HepG2 (cell line): ENCODE data around the gene PHB1. TPM values are rescaled to one million over a fixed set of nuclear protein-coding genes. Genes with fewer than 3 reads are reported as not detected.

Experiments
- CCDC6 ChIP-seq: sonication (generic); formaldehyde crosslinking; IDR thresholded peaks from 2 replicates; pipeline ENCODE4 v1.8.1; 2022; ENCODE audit warnings: mild to moderate bottlenecking, missing genetic modification reagents, moderate library complexity
- ELF1 ChIP-seq: sonication (generic); formaldehyde crosslinking; IDR thresholded peaks from 2 replicates; pipeline ENCODE4 v1.4.0; 2020; ENCODE audit warnings: missing genetic modification reagents
- FOXP1 ChIP-seq, 2 experiments: fragments of 450-650 bp in 1 of 2; IDR thresholded peaks; 2 replicates each; pipeline ENCODE4 v1.6.1; 2017 to 2018; ENCODE audit warnings: antibody characterized with exemption in 1 of 2
- GFI1 ChIP-seq: sonication (generic); formaldehyde crosslinking; IDR thresholded peaks from 2 replicates; pipeline ENCODE4 v1.5.0; 2020; ENCODE audit warnings: missing genetic modification reagents, mild to moderate bottlenecking, borderline replicate concordance
- HNRNPH1 ChIP-seq: fragments of 200-400 bp; formaldehyde crosslinking; optimal IDR thresholded peaks from 2 replicates; pipeline ENCODE3; 2017; ENCODE audit warnings: mild to moderate bottlenecking, low read depth, low read length
- HOXA5 ChIP-seq: sonication (generic); formaldehyde crosslinking; IDR thresholded peaks from 2 replicates; pipeline ENCODE4 v1.4.0; 2020; ENCODE audit warnings: missing genetic modification reagents
- MTA3 ChIP-seq: sonication (generic); formaldehyde crosslinking; IDR thresholded peaks from 2 replicates; pipeline ENCODE4 v1.4.0; 2020; ENCODE audit warnings: missing genetic modification reagents
- NAIF1 ChIP-seq: sonication (generic); formaldehyde crosslinking; IDR thresholded peaks from 2 replicates; pipeline ENCODE4 v1.5.0; 2020; ENCODE audit warnings: mild to moderate bottlenecking, missing genetic modification reagents, borderline replicate concordance
- ONECUT2 ChIP-seq: sonication (generic); formaldehyde crosslinking; IDR thresholded peaks from 2 replicates; pipeline ENCODE4 v1.4.0; 2020; ENCODE audit warnings: missing genetic modification reagents
- POLR2AphosphoS5 ChIP-seq: IDR thresholded peaks from 2 replicates; pipeline ENCODE4 v1.6.1; 2012; ENCODE audit warnings: low read depth, low read length
- RAD21 ChIP-seq: fragments of 450-650 bp; formaldehyde crosslinking; IDR thresholded peaks from 2 replicates; pipeline ENCODE4 v1.5.0; 2020; ENCODE audit warnings: mild to moderate bottlenecking
- RBAK ChIP-seq: sonication (generic); formaldehyde crosslinking; IDR thresholded peaks from 2 replicates; pipeline ENCODE4 v1.5.1; 2020; ENCODE audit warnings: mild to moderate bottlenecking, missing genetic modification reagents
- YEATS2 ChIP-seq: sonication (generic); formaldehyde crosslinking; IDR thresholded peaks from 2 replicates; pipeline ENCODE4 v1.4.0; 2020; ENCODE audit warnings: missing genetic modification reagents, borderline replicate concordance
- ZBTB3 ChIP-seq: sonication (generic); formaldehyde crosslinking; IDR thresholded peaks from 2 replicates; pipeline ENCODE4 v1.4.0; 2020; ENCODE audit warnings: low read depth, mild to moderate bottlenecking, moderate library complexity, missing genetic modification reagents, borderline replicate concordance
- ZBTB8A ChIP-seq: sonication (generic); formaldehyde crosslinking; IDR thresholded peaks from 2 replicates; pipeline ENCODE4 v1.4.0; 2020; ENCODE audit warnings: mild to moderate bottlenecking, low read depth, missing genetic modification reagents, borderline replicate concordance
- ZEB1 ChIP-seq: IDR thresholded peaks from 2 replicates; pipeline ENCODE4 v1.6.1; 2012; ENCODE audit warnings: mild to moderate bottlenecking, low read depth, inconsistent platforms; ENCODE audit not compliant: insufficient replicate concordance
- ZFP82 ChIP-seq: sonication (generic); formaldehyde crosslinking; IDR thresholded peaks from 2 replicates; pipeline ENCODE4 v1.5.1; 2020; ENCODE audit warnings: mild to moderate bottlenecking, missing genetic modification reagents, borderline replicate concordance
- ZNF101 ChIP-seq: sonication (generic); formaldehyde crosslinking; IDR thresholded peaks from 2 replicates; pipeline ENCODE4 v1.4.0; 2020; ENCODE audit warnings: mild to moderate bottlenecking, low read depth, missing genetic modification reagents, borderline replicate concordance
- ZNF234 ChIP-seq: sonication (generic); formaldehyde crosslinking; conservative IDR thresholded peaks from 2 replicates; pipeline ENCODE4 v1.5.1; 2020; ENCODE audit warnings: mild to moderate bottlenecking, missing genetic modification reagents
- ZNF260 ChIP-seq: sonication (generic); formaldehyde crosslinking; IDR thresholded peaks from 2 replicates; pipeline ENCODE4 v1.4.0; 2020; ENCODE audit warnings: missing genetic modification reagents, low read depth, mild to moderate bottlenecking, borderline replicate concordance
- ZNF34 ChIP-seq: sonication (generic); formaldehyde crosslinking; IDR thresholded peaks from 2 replicates; pipeline ENCODE4 v1.4.0; 2020; ENCODE audit warnings: mild to moderate bottlenecking, missing genetic modification reagents, borderline replicate concordance
- ZNF619 ChIP-seq: sonication (generic); formaldehyde crosslinking; IDR thresholded peaks from 2 replicates; pipeline ENCODE4 v1.4.0; 2020; ENCODE audit warnings: mild to moderate bottlenecking, missing genetic modification reagents
- ZNF644 ChIP-seq: IDR thresholded peaks from 2 replicates; pipeline ENCODE4 v1.6.1; 2016; ENCODE audit warnings: low read depth
- polyA plus RNA-seq, 8 experiments: library from polyadenylated mRNA; depleted of rRNA in 3 of 8; stranded (reverse) in 7 of 8; unstranded in 1 of 8; fragments of >200 nt; fragmentation: Illumina TruSeq in 4 of 8; extraction: Trizol in 4 of 8; gene quantifications; 2 replicates each; pipeline versions ENCODE4 v1.2.1 to v1.2.3, GENCODE V29; 2011 to 2016; ENCODE audit warnings: low read depth in 4 of 8, missing spikeins in 1 of 8, mixed read lengths in 1 of 8; ENCODE audit not compliant: insufficient read depth in 1 of 8
- total RNA-seq, 5 experiments: library from RNA; depleted of rRNA; stranded (reverse); fragments of >200 nt; fragmentation: Illumina TruSeq; extraction: Trizol; gene quantifications; 2 replicates each; pipeline ENCODE4 v1.2.3, GENCODE V29; 2016; ENCODE audit warnings: low read depth in 1 of 5
- TF ChIP-seq, protein P1 (sequence below): sonication (generic); formaldehyde crosslinking; IDR thresholded peaks from 2 replicates; pipeline ENCODE4 v1.4.0; 2020; ENCODE audit warnings: missing genetic modification reagents, borderline replicate concordance
- TF ChIP-seq, protein P2 (sequence below): IDR thresholded peaks from 2 replicates; pipeline ENCODE4 v1.6.1; 2016; ENCODE audit warnings: low read depth, borderline replicate concordance

The PHB1 gene
- total and polyA plus RNA-seq, 2 of the 13 experiments (the other 11 are each of a cell fraction or from before 2014, with no cell fraction given): 515 to 688 TPM

DNA sequence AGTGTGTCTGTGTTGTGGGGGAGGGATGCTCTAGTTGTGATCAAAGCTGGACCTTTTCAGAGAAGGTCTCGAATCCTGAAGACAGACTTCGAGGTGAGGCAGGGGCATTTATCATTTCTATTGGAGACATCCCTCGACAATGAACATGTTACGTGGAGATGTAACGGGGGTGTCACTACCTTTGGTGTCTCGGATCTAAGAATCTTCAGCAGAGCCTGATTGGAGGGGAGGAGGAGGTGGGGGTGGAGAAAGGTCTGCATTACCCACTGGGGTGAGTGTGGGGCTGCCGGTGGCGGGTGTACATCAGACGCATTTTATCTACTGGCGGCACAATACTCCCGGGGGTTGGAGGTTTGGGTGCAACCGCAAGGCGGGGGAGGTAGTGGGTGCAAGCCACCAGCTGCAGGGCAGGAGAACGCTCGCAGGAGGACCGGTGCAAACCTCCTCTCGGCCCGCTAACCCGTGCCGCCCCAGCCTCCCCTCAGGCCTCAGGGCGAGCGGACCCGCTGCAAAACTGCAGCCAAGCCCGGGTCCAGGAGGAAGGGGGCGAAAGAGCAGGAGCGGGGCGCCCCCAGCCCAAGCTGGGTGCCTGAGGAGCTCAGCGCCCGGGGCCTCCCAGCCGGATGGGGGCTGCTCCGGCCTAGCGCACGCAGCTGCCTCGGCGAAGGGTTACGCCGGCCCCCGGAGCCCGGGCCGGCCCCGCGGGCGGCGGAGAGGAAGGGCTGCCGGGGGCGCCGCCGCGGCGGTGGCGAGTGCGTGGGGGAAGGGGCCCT, 53.4 kb downstream of the PHB1 start (continued):
- TF ChIP-seq CCDC6 (CRISPR knock-in tag): no peak
- no peak; the same call in 1 of the 2 replicates for TF ChIP-seq GFI1 (CRISPR knock-in tag)
- TF ChIP-seq ZNF644 (CRISPR knock-in tag): no peak
- TF ChIP-seq ZNF101 (CRISPR knock-in tag): no peak
- TF ChIP-seq ZFP82 (CRISPR knock-in tag): no peak
- no peak for TF ChIP-seq HNRNPH1
- TF ChIP-seq ZNF619: no peak
- no peak for TF ChIP-seq ZNF34 (CRISPR knock-in tag)
- TF ChIP-seq RAD21: 0 out of 2 replicates have a peak, but pooled peaks have one; percentile 35
- no peak for TF ChIP-seq ZEB1
- no peak for TF ChIP-seq MTA3 (CRISPR knock-in tag)
- TF ChIP-seq POLR2AphosphoS5: no peak; the same call in 1 of the 2 replicates
- TF ChIP-seq RBAK (CRISPR knock-in tag): no peak
- no peak; the same call in 1 of the 2 replicates for TF ChIP-seq ELF1 (CRISPR knock-in tag)
- TF ChIP-seq ZNF234: 0 out of 2 replicates have a peak, but pooled peaks have one; percentile 35
- TF ChIP-seq ONECUT2: no peak
- no peak for TF ChIP-seq NAIF1 (CRISPR knock-in tag)
- TF ChIP-seq ZBTB3 (CRISPR knock-in tag): no peak
- TF ChIP-seq ZNF260 (CRISPR knock-in tag): no peak
- TF ChIP-seq, protein P1, sequence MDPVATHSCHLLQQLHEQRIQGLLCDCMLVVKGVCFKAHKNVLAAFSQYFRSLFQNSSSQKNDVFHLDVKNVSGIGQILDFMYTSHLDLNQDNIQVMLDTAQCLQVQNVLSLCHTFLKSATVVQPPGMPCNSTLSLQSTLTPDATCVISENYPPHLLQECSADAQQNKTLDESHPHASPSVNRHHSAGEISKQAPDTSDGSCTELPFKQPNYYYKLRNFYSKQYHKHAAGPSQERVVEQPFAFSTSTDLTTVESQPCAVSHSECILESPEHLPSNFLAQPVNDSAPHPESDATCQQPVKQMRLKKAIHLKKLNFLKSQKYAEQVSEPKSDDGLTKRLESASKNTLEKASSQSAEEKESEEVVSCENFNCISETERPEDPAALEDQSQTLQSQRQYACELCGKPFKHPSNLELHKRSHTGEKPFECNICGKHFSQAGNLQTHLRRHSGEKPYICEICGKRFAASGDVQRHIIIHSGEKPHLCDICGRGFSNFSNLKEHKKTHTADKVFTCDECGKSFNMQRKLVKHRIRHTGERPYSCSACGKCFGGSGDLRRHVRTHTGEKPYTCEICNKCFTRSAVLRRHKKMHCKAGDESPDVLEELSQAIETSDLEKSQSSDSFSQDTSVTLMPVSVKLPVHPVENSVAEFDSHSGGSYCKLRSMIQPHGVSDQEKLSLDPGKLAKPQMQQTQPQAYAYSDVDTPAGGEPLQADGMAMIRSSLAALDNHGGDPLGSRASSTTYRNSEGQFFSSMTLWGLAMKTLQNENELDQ: no peak
- TF ChIP-seq, protein P2, sequence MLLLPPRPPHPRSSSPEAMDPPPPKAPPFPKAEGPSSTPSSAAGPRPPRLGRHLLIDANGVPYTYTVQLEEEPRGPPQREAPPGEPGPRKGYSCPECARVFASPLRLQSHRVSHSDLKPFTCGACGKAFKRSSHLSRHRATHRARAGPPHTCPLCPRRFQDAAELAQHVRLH (CRISPR knock-in tag): no peak
- no peak for TF ChIP-seq ZBTB8A (CRISPR knock-in tag)
- no peak for TF ChIP-seq FOXP1 (IDR thresholded peaks at IDR 0.05)
- TF ChIP-seq FOXP1 (CRISPR knock-in tag; IDR thresholded peaks at IDR 0.05): no peak
- TF ChIP-seq YEATS2 (CRISPR knock-in tag): peak; percentile 9; the same call in 1 of the 2 replicates
- TF ChIP-seq HOXA5 (CRISPR knock-in tag): 0 out of 2 replicates have a peak, but pooled peaks have one; percentile 52
